CD4-positive, CD25-positive, alpha-beta regulatory T cell (primary cell): ENCODE results near the gene COL5A1. TPM values are rescaled to one million over a fixed set of nuclear protein-coding genes. Genes with fewer than 3 reads are reported as not detected.

ENCODE experiments used
- ATAC-seq, 2 donors: fragments of 150-1000 bp; cut with Tn5 transposase; one replicate each; pipeline ENCODE4 v1.10.0; 2021; ENCODE audit warnings: low read depth in 2 of 2, moderate number of reproducible peaks in 2 of 2, moderate library complexity in 1 of 2
- DNase-seq, 3 donors: peaks; one replicate each; pipeline versions ENCODE4 v3.0.0 to v3.0.0-alpha.2; 2012 to 2022; ENCODE audit warnings: mixed read lengths in 1 of 3
- H3K27ac ChIP-seq: one replicate; pipeline ENCODE4 v1.7.0; 2013; ENCODE audit warnings: mild to moderate bottlenecking, low read length; ENCODE audit not compliant: insufficient read depth, poor library complexity, severe bottlenecking
- H3K27me3 ChIP-seq: one replicate; pipeline ENCODE4 v1.7.0; 2013; ENCODE audit warnings: low read length; ENCODE audit not compliant: control insufficient read depth, insufficient read depth
- H3K36me3 ChIP-seq: one replicate; pipeline ENCODE4 v1.7.0; 2013; ENCODE audit warnings: mild to moderate bottlenecking, low read length, moderate library complexity; ENCODE audit not compliant: control insufficient read depth, insufficient read depth
- H3K4me1 ChIP-seq: 2 replicates; pipeline ENCODE4 v1.7.0; 2013; ENCODE audit warnings: mild to moderate bottlenecking, low read length; ENCODE audit not compliant: insufficient read depth, control insufficient read depth, poor library complexity, severe bottlenecking
- H3K4me3 ChIP-seq: one replicate; pipeline ENCODE4 v1.7.0; 2013; ENCODE audit warnings: low read depth, mild to moderate bottlenecking, low read length, moderate library complexity
- H3K9me3 ChIP-seq, 2 experiments: 1 replicate in 1 of 2; 2 replicates in 1 of 2; pipeline ENCODE4 v1.7.0; 2013; ENCODE audit warnings: low read length in 2 of 2, mild to moderate bottlenecking in 1 of 2, moderate library complexity in 1 of 2; ENCODE audit not compliant: control insufficient read depth in 2 of 2
- H3K27ac Mint-ChIP-seq, 3 donors: one replicate each; pipeline ENCODE4 v1.8.0; 2020 to 2022; ENCODE audit warnings: mild to moderate bottlenecking in 3 of 3, mixed read lengths in 3 of 3, moderate library complexity in 2 of 3
- H3K27me3 Mint-ChIP-seq: one replicate; pipeline ENCODE4 v1.8.0; 2022; ENCODE audit warnings: mild to moderate bottlenecking, mixed read lengths
- H3K36me3 Mint-ChIP-seq: one replicate; pipeline ENCODE4 v1.8.0; 2020; ENCODE audit warnings: mixed read lengths
- H3K4me1 Mint-ChIP-seq, 4 donors: one replicate each; pipeline ENCODE4 v1.8.0; 2020 to 2022; ENCODE audit warnings: mixed read lengths in 4 of 4, mild to moderate bottlenecking in 1 of 4
- H3K4me3 Mint-ChIP-seq, 4 donors: one replicate each; pipeline ENCODE4 v1.8.0; 2020 to 2022; ENCODE audit warnings: mild to moderate bottlenecking in 4 of 4, mixed read lengths in 4 of 4, moderate library complexity in 3 of 4
- H3K9me3 Mint-ChIP-seq, 7 donors: one replicate each; pipeline ENCODE4 v1.8.0; 2020 to 2022; ENCODE audit warnings: mixed read lengths in 7 of 7, mild to moderate bottlenecking in 3 of 7, moderate library complexity in 2 of 7
- polyA plus RNA-seq, 4 donors: library from polyadenylated mRNA; unstranded; fragments of 300-500 nt; fragmentation: Illumina TruSeq; gene quantifications; one replicate each; pipeline ENCODE4 v1.2.3, GENCODE V29; 2021
- total RNA-seq: library from RNA; stranded (reverse); gene quantifications from one replicate; pipeline ENCODE4 v1.2.3, GENCODE V29; 2022

Gene COL5A1
- total and polyA plus RNA-seq, 5 donors from 2014 or later, result 0.02 to 1.7 (median 0.10) TPM; not detected in 2

- Mint-ChIP-seq H3K4me1 (peaks cover 0 to 4% (median 0%) of the 10 kb centered on the region in 4 donors), H3K4me3 (no peak overlapping the region), H3K27ac (no peak overlapping the region), H3K9me3 (peaks cover 0 to 4% (median 0%) of the 10 kb centered on the region in 7 donors), H3K27me3 (no peaks in the 10 kb centered on the region), H3K36me3 (no peaks in the 10 kb centered on the region)
- peaks cover 5 to 8% of the 10 kb centered on the region in 2 experiments for H3K9me3 ChIP-seq
- no peaks in the 10 kb centered on the region for H3K27me3 ChIP-seq
- H3K36me3 ChIP-seq, result no peaks in the 10 kb centered on the region
- DNase-seq, result no peak
- H3K27ac ChIP-seq, result no peak overlapping the region
- no peak for ATAC-seq
- H3K4me3 ChIP-seq, result no peak overlapping the region
- no peaks in the 10 kb centered on the region for H3K4me1 ChIP-seq
Observed at GRCh38 chr9:134655586-134656333, 14.2 kb downstream of the COL5A1 start.

DNA sequence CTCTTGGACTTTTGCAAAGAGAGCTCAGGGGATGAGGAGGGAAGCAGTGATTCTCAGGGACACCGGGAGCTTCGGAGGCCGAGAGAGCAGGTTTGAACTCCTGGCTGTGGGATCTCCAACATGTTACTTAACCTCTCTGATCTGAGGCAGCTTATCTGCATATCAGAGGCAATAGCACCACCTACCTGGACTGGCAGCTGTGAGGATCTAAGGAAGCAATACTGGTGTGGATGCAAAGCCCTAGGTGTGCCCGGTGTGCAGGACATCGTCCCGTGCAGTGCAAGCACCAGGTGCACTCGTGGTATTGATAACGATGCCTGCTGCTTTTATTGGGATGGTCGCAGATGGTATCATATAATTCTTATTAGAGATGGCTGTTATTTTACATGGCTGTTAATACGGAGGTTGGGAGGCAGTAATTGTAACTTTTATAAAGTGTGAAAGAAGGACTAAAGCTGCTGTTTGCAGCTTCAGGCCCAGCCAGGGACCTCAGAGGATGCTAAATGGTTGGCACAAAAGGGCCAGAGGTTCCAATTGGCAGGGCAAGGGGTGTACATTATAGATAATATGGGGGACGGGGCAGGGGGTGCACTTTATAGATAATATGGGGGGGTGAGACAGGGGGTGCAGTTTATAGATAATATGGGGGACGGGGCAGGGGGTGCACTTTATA is 14.9 kb downstream of the COL5A1 start:
- H3K4me1 ChIP-seq, result no peaks in the 10 kb centered on the region
- Mint-ChIP-seq H3K4me1 (peaks cover 0 to 4% (median 0%) of the 10 kb centered on the region in 4 donors), H3K9me3 (peaks cover 0 to 6% (median 0%) of the 10 kb centered on the region in 7 donors), H3K27ac (no peak overlapping the region), H3K36me3 (no peaks in the 10 kb centered on the region), H3K4me3 (no peak overlapping the region), H3K27me3 (no peaks in the 10 kb centered on the region)
- peaks cover 6 to 13% of the 10 kb centered on the region in 2 experiments for H3K9me3 ChIP-seq
- no peak overlapping the region for H3K4me3 ChIP-seq
- no peak overlapping the region for H3K27ac ChIP-seq
- DNase-seq (no peak), ATAC-seq (no peak)
- H3K27me3 ChIP-seq, result no peaks in the 10 kb centered on the region
- H3K36me3 ChIP-seq, result no peaks in the 10 kb centered on the region

- no peaks in the 10 kb centered on the region for H3K4me1 Mint-ChIP-seq
- Histone ChIP-seq H3K4me1 (no peaks in the 10 kb centered on the region), H3K27me3 (no peaks in the 10 kb centered on the region), H3K27ac (no peak overlapping the region), H3K36me3 (no peaks in the 10 kb centered on the region), H3K4me3 (no peak overlapping the region), H3K9me3 (peaks cover 6 to 13% of the 10 kb centered on the region in 2 experiments)
- no peak for DNase-seq
- no peak overlapping the region for H3K4me3 Mint-ChIP-seq
- no peak overlapping the region for H3K27ac Mint-ChIP-seq
- ATAC-seq, result no peak
- no peaks in the 10 kb centered on the region for H3K27me3 Mint-ChIP-seq
- no peaks in the 10 kb centered on the region for H3K36me3 Mint-ChIP-seq
- peaks cover 0 to 6% (median 0%) of the 10 kb centered on the region in 7 donors for H3K9me3 Mint-ChIP-seq
Observed at GRCh38 chr9:134657666-134658377, 16.2 kb downstream of the COL5A1 start.

DNA sequence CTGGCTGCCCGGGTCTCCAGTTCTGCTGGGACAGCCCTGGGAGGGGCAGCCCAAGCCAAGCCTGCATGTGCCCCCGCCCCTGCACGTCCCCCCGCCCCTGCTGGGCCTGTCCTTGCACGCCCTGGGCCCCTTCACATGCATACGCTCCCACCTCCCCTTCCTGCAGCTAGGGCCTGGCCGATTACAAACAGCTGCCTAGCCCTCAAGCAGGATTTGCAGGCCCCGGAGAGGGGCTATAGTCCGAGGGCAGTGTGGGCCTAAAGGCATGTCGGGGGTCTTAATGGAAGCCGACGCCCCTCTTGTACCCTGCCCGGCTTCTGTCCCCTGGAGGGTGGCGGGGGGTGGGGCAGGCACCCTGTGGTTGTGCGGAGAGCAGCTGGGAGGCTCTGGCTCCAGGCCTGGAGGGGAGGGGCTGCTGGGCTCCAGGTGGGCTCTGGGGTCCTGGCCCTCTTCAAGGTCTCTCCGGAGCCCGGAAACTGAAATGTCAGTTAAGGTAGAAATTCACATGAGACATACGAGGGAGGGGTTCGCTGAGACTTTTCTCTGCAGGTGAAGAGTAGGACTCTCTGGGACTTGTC is 16.9 kb downstream of the COL5A1 start:
- H3K27me3 Mint-ChIP-seq, result no peaks in the 10 kb centered on the region
- Histone ChIP-seq H3K27ac (no peak overlapping the region), H3K4me1 (no peaks in the 10 kb centered on the region), H3K4me3 (no peak overlapping the region), H3K9me3 (peaks cover 6 to 13% of the 10 kb centered on the region in 2 experiments), H3K36me3 (no peaks in the 10 kb centered on the region), H3K27me3 (no peaks in the 10 kb centered on the region)
- no peak for ATAC-seq
- DNase-seq, result no peak
- peaks cover 0 to 6% (median 0%) of the 10 kb centered on the region in 7 donors for H3K9me3 Mint-ChIP-seq
- H3K4me3 Mint-ChIP-seq, result no peak overlapping the region
- no peaks in the 10 kb centered on the region for H3K4me1 Mint-ChIP-seq
- no peak overlapping the region for H3K27ac Mint-ChIP-seq
- H3K36me3 Mint-ChIP-seq, result no peaks in the 10 kb centered on the region

DNA sequence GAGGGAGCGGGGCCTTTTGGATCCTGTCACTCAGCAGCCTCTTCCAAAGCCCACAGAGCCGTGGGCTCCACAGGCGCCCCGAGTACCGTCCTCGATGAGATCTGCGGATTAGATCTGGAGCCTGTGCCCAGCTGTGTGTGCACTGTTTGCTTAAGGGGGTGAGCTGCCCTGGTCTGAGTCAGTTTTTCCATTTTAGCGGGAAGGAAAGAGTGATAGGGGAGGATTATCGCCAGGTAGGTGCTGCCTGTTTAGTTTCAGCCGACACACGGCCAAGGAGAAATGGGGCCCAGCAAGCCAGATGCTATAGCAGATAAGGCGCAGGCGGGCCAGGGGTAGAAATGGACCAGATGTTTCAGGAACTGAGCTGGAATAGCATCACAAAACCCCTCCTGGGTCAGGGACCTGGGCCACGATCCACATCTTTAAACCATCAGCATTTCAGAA is 18.1 kb downstream of the COL5A1 start:
- DNase-seq, result no peak
- H3K4me1 Mint-ChIP-seq, result no peaks in the 10 kb centered on the region

GRCh38 chr9:134660407-134660806 is 18.8 kb downstream of the COL5A1 start:
- Mint-ChIP-seq H3K9me3 (peaks cover 0 to 6% (median 0%) of the 10 kb centered on the region in 7 donors), H3K4me1 (no peaks in the 10 kb centered on the region), H3K27me3 (no peaks in the 10 kb centered on the region), H3K27ac (peak overlapping the region in 1 of 3 donors; percentile 69), H3K36me3 (no peaks in the 10 kb centered on the region), H3K4me3 (no peak overlapping the region)
- H3K9me3 ChIP-seq, result peaks cover 6 to 13% of the 10 kb centered on the region in 2 experiments
- H3K36me3 ChIP-seq, result no peaks in the 10 kb centered on the region
- no peaks in the 10 kb centered on the region for H3K27me3 ChIP-seq
- H3K4me3 ChIP-seq, result no peak overlapping the region
- ATAC-seq (no peak), DNase-seq (peak in 1 of 3 donors; percentile 6)
- no peak overlapping the region for H3K27ac ChIP-seq
- no peaks in the 10 kb centered on the region for H3K4me1 ChIP-seq

More for the DNA sequence above, 18.1 kb downstream of the COL5A1 start:
- H3K27ac Mint-ChIP-seq, result no peak overlapping the region
- H3K4me3 ChIP-seq, result no peak overlapping the region
- ATAC-seq, result no peak
- H3K9me3 ChIP-seq, result peaks cover 6 to 13% of the 10 kb centered on the region in 2 experiments
- no peaks in the 10 kb centered on the region for H3K27me3 Mint-ChIP-seq
- no peaks in the 10 kb centered on the region for H3K4me1 ChIP-seq
- no peak overlapping the region for H3K27ac ChIP-seq
- no peaks in the 10 kb centered on the region for H3K27me3 ChIP-seq
- H3K36me3 ChIP-seq, result no peaks in the 10 kb centered on the region
- peaks cover 0 to 6% (median 0%) of the 10 kb centered on the region in 7 donors for H3K9me3 Mint-ChIP-seq
- no peak overlapping the region for H3K4me3 Mint-ChIP-seq
- H3K36me3 Mint-ChIP-seq, result no peaks in the 10 kb centered on the region

GRCh38 chr9:134661299-134661698 is 19.7 kb downstream of the COL5A1 start:
- no peaks in the 10 kb centered on the region for H3K36me3 Mint-ChIP-seq
- no peak overlapping the region for H3K27ac ChIP-seq

More at GRCh38 chr9:134661299-134661698, 19.7 kb downstream of the COL5A1 start:
- no peak for ATAC-seq
- H3K4me3 Mint-ChIP-seq, result no peak overlapping the region
- DNase-seq, result no peak
- H3K9me3 Mint-ChIP-seq, result peaks cover 0 to 6% (median 0%) of the 10 kb centered on the region in 7 donors
- H3K36me3 ChIP-seq, result no peaks in the 10 kb centered on the region
- no peaks in the 10 kb centered on the region for H3K4me1 Mint-ChIP-seq
- no peaks in the 10 kb centered on the region for H3K4me1 ChIP-seq
- H3K27me3 Mint-ChIP-seq, result no peaks in the 10 kb centered on the region
- H3K9me3 ChIP-seq, result peaks cover 6 to 13% of the 10 kb centered on the region in 2 experiments
- H3K4me3 ChIP-seq, result no peak overlapping the region
- no peaks in the 10 kb centered on the region for H3K27me3 ChIP-seq
- H3K27ac Mint-ChIP-seq, result no peak overlapping the region
